ENCODE results near the gene PIK3CB.
A peak's percentile ranks its signal among the peaks of the same experiment; 100 is the strongest.
"Not testable (repeated sequence)": the region's sequence is repeated elsewhere in the genome, so short reads cannot be mapped to it uniquely, and the experiment has no call there.

Gene PIK3CB

GRCh38 chr3:138642226-138642926 is 192.4 kb downstream of the PIK3CB start:
- WGBS = 84% methylated on average over 3 of the region's 4 CpGs

GRCh38 chr3:138640537-138640936 is 194.2 kb downstream of the PIK3CB start:
- WGBS = 91% methylated on average over 4 of the region's 4 CpGs
- Histone ChIP-seq H3K36me3 (ENCODE audit: insufficient read depth, low read length) (no peaks in the 10 kb centered on the region), H3K27ac (ENCODE audit: low read depth, low read length) (no peak overlapping the region), H3K4me3 (ENCODE audit: low read length) (no peak overlapping the region), H3K9ac (ENCODE audit: low read depth, low read length) (no peak overlapping the region), H3K27me3 (ENCODE audit: insufficient read depth, low read length) (no peaks in the 10 kb centered on the region), H3K9me3 (ENCODE audit: insufficient read depth, low read depth, low read length) (peaks cover 31% of the 10 kb centered on the region), H3K4me1 (ENCODE audit: insufficient read depth, low read length) (no peaks in the 10 kb centered on the region)

More at GRCh38 chr3:138642226-138642926, 192.4 kb downstream of the PIK3CB start:
- no peak overlapping the region for H3K4me3 ChIP-seq (ENCODE audit: low read length)
- H3K9ac ChIP-seq (ENCODE audit: low read depth, low read length) = no peak overlapping the region
- H3K27me3 ChIP-seq (ENCODE audit: insufficient read depth, low read length) = no peaks in the 10 kb centered on the region
- no peaks in the 10 kb centered on the region for H3K4me1 ChIP-seq (ENCODE audit: insufficient read depth, low read length)
- peaks cover 43% of the 10 kb centered on the region for H3K9me3 ChIP-seq (ENCODE audit: insufficient read depth, low read depth, low read length)
- no peak overlapping the region for H3K27ac ChIP-seq (ENCODE audit: low read depth, low read length)
- no peaks in the 10 kb centered on the region for H3K36me3 ChIP-seq (ENCODE audit: insufficient read depth, low read length)

- Histone ChIP-seq H3K27ac (ENCODE audit: low read depth, low read length) (no peak overlapping the region), H3K9ac (ENCODE audit: low read depth, low read length) (no peak overlapping the region), H3K4me1 (ENCODE audit: insufficient read depth, low read length) (no peaks in the 10 kb centered on the region), H3K4me3 (ENCODE audit: low read length) (no peak overlapping the region), H3K27me3 (ENCODE audit: insufficient read depth, low read length) (no peaks in the 10 kb centered on the region), H3K9me3 (ENCODE audit: insufficient read depth, low read depth, low read length) (peaks cover 19% of the 10 kb centered on the region), H3K36me3 (ENCODE audit: insufficient read depth, low read length) (no peaks in the 10 kb centered on the region)
- WGBS = 86% methylated on average over 1 of the region's 2 CpGs
Observed at GRCh38 chr3:138638641-138639040, 196.1 kb downstream of the PIK3CB start.

- no peaks in the 10 kb centered on the region for H3K27me3 ChIP-seq (ENCODE audit: insufficient read depth, low read length)
- H3K9ac ChIP-seq (ENCODE audit: low read depth, low read length) = no peak overlapping the region
- no peak overlapping the region for H3K4me3 ChIP-seq (ENCODE audit: low read length)
- H3K27ac ChIP-seq (ENCODE audit: low read depth, low read length) = no peak overlapping the region
- no peaks in the 10 kb centered on the region for H3K36me3 ChIP-seq (ENCODE audit: insufficient read depth, low read length)
- no peaks in the 10 kb centered on the region for H3K4me1 ChIP-seq (ENCODE audit: insufficient read depth, low read length)
- H3K9me3 ChIP-seq (ENCODE audit: insufficient read depth, low read depth, low read length) = no peaks in the 10 kb centered on the region
- 85% methylated on average over 6 of the region's 6 CpGs for WGBS
Observed at GRCh38 chr3:138629526-138629925, 205.2 kb downstream of the PIK3CB start.

GRCh38 chr3:138625707-138626365 is 208.9 kb downstream of the PIK3CB start:
- H3K4me3 ChIP-seq (ENCODE audit: low read length) = no peak overlapping the region
- no peaks in the 10 kb centered on the region for H3K36me3 ChIP-seq (ENCODE audit: insufficient read depth, low read length)
- no peaks in the 10 kb centered on the region for H3K4me1 ChIP-seq (ENCODE audit: insufficient read depth, low read length)
- no peaks in the 10 kb centered on the region for H3K9me3 ChIP-seq (ENCODE audit: insufficient read depth, low read depth, low read length)
- 96% methylated on average over 3 of the region's 3 CpGs for WGBS
- H3K9ac ChIP-seq (ENCODE audit: low read depth, low read length) = no peak overlapping the region
- H3K27ac ChIP-seq (ENCODE audit: low read depth, low read length) = no peak overlapping the region
- no peaks in the 10 kb centered on the region for H3K27me3 ChIP-seq (ENCODE audit: insufficient read depth, low read length)

- Histone ChIP-seq H3K27ac (ENCODE audit: low read depth, low read length) (no peak overlapping the region), H3K4me3 (ENCODE audit: low read length) (no peak overlapping the region), H3K36me3 (ENCODE audit: insufficient read depth, low read length) (no peaks in the 10 kb centered on the region), H3K4me1 (ENCODE audit: insufficient read depth, low read length) (no peaks in the 10 kb centered on the region), H3K27me3 (ENCODE audit: insufficient read depth, low read length) (no peaks in the 10 kb centered on the region), H3K9ac (ENCODE audit: low read depth, low read length) (no peak overlapping the region), H3K9me3 (ENCODE audit: insufficient read depth, low read depth, low read length) (no peaks in the 10 kb centered on the region)
Observed at GRCh38 chr3:138624518-138624917, 210.2 kb downstream of the PIK3CB start.

GRCh38 chr3:138620431-138620830 is 214.3 kb downstream of the PIK3CB start:
- Histone ChIP-seq H3K27ac (ENCODE audit: low read depth, low read length) (no peak overlapping the region), H3K9me3 (ENCODE audit: insufficient read depth, low read depth, low read length) (no peaks in the 10 kb centered on the region), H3K9ac (ENCODE audit: low read depth, low read length) (no peak overlapping the region), H3K4me1 (ENCODE audit: insufficient read depth, low read length) (no peaks in the 10 kb centered on the region), H3K27me3 (ENCODE audit: insufficient read depth, low read length) (no peaks in the 10 kb centered on the region), H3K4me3 (ENCODE audit: low read length) (no peak overlapping the region), H3K36me3 (ENCODE audit: insufficient read depth, low read length) (no peaks in the 10 kb centered on the region)
- WGBS = 94% methylated on average over 4 of the region's 4 CpGs

- Histone ChIP-seq H3K27ac (ENCODE audit: low read depth, low read length) (no peak overlapping the region), H3K36me3 (ENCODE audit: insufficient read depth, low read length) (no peaks in the 10 kb centered on the region), H3K4me1 (ENCODE audit: insufficient read depth, low read length) (no peaks in the 10 kb centered on the region), H3K9ac (ENCODE audit: low read depth, low read length) (no peak overlapping the region), H3K4me3 (ENCODE audit: low read length) (no peak overlapping the region), H3K27me3 (ENCODE audit: insufficient read depth, low read length) (no peaks in the 10 kb centered on the region), H3K9me3 (ENCODE audit: insufficient read depth, low read depth, low read length) (no peaks in the 10 kb centered on the region)
- 80% methylated on average over 1 of the region's 1 CpG for WGBS
Observed at GRCh38 chr3:138615462-138615861, 219.3 kb downstream of the PIK3CB start.

- WGBS = 61% methylated on average over 6 of the region's 6 CpGs
- H3K27ac ChIP-seq (ENCODE audit: low read depth, low read length) = no peak overlapping the region
- H3K9ac ChIP-seq (ENCODE audit: low read depth, low read length) = no peak overlapping the region
- no peaks in the 10 kb centered on the region for H3K9me3 ChIP-seq (ENCODE audit: insufficient read depth, low read depth, low read length)
- peak overlapping the region; percentile 85 for H3K4me3 ChIP-seq (ENCODE audit: low read length)
- H3K36me3 ChIP-seq (ENCODE audit: insufficient read depth, low read length) = no peaks in the 10 kb centered on the region
- peaks cover 7% of the 10 kb centered on the region for H3K4me1 ChIP-seq (ENCODE audit: insufficient read depth, low read length)
- H3K27me3 ChIP-seq (ENCODE audit: insufficient read depth, low read length) = peaks cover 19% of the 10 kb centered on the region
Observed at GRCh38 chr3:138609898-138610266, 224.8 kb downstream of the PIK3CB start.

GRCh38 chr3:138608322-138609135 is 226.2 kb downstream of the PIK3CB start, which contains the start of gene FAIM:
FAIM (plus strand) TSS chr3:138608771; CDS start chr3:138619727, 10,956 bp downstream.
- Histone ChIP-seq H3K9me3 (ENCODE audit: insufficient read depth, low read depth, low read length) (0 out of 2 replicates have a peak, but pooled peaks cover under 1% of the 10 kb centered on the region), H3K4me3 (ENCODE audit: low read length) (peak within 1 kb of the TSS; percentile 85), H3K27ac (ENCODE audit: low read depth, low read length) (peak within 1 kb of the TSS; percentile 52; the same call in 1 of the 2 replicates), H3K9ac (ENCODE audit: low read depth, low read length) (peak within 1 kb of the TSS; percentile 93), H3K4me1 (ENCODE audit: insufficient read depth, low read length) (peaks cover 7% of the 10 kb centered on the region), H3K27me3 (ENCODE audit: insufficient read depth, low read length) (peaks cover 19% of the 10 kb centered on the region), H3K36me3 (ENCODE audit: insufficient read depth, low read length) (no peaks in the 10 kb centered on the region)
- WGBS = 2% methylated on average over 68 of the region's 68 CpGs

- H3K27me3 ChIP-seq (ENCODE audit: insufficient read depth, low read length) = peaks cover 11% of the 10 kb centered on the region
- not testable (repeated sequence) for H3K36me3 ChIP-seq (ENCODE audit: insufficient read depth, low read length); H3K27ac ChIP-seq (ENCODE audit: low read depth, low read length); H3K4me1 ChIP-seq (ENCODE audit: insufficient read depth, low read length); H3K9me3 ChIP-seq (ENCODE audit: insufficient read depth, low read depth, low read length); H3K9ac ChIP-seq (ENCODE audit: low read depth, low read length); H3K4me3 ChIP-seq (ENCODE audit: low read length)
- WGBS = 96% methylated on average over 5 of the region's 5 CpGs
Observed at GRCh38 chr3:138604106-138604595, 230.6 kb downstream of the PIK3CB start.
